ENCODE results near the gene TRAF1.

Gene TRAF1

GRCh38 chr9:120866651-120867050, 59.9 kb downstream of the TRAF1 start:
- no peak for DNase-seq

GRCh38 chr9:120865809-120866208, 60.8 kb downstream of the TRAF1 start:
- no peak for DNase-seq

GRCh38 chr9:120865176-120865575, 61.4 kb downstream of the TRAF1 start:
- DNase-seq: no peak

GRCh38 chr9:120864719-120865118, 61.9 kb downstream of the TRAF1 start:
- no peak for DNase-seq

- no peak for DNase-seq
Observed at GRCh38 chr9:120863833-120864232, 62.8 kb downstream of the TRAF1 start.

GRCh38 chr9:120862452-120862851, 64.1 kb downstream of the TRAF1 start:
- no peak for DNase-seq

DNA sequence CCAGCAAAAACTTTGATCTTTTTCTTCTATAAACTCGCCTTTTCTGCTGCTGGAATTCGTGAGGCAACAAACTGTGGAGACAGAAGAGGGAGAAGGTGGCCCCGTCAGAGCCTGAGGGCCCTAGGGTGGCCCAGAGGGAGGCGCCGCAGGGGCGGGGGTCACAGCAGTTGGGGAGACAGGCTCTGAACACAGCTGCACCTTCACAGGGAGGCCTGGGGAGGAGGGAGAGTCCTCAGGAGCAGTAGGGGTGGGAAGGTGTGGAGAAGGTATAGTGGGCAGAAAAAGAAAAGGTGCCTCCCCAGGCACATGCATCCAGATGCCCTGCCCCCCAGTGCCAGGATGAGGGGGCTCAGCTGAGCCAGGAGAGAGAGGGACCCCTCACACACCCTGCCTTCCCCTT, 64.7 kb downstream of the TRAF1 start:
- no peak for DNase-seq

DNA sequence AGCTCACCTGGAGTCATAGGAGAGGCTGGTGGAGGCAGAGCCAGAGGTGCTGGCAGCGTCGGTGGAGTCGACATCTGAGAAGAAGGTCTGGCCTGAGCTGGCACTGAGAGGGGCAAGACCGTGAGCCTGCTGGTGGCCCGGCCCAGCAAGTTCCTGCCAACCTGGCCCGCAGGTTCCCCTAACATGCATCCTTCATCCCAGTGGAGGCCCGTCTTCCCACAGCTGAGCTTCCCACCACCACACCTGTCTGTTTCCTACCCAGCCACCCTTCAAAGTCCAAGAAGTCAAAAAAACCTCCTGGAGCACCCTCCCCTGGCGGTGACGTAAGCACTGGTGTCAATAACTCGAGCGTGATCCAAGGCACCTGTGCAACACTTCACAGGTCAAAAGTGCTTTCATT, 66.5 kb downstream of the TRAF1 start:
- DNase-seq: no peak

- DNase-seq: no peak
Observed at GRCh38 chr9:120859361-120859760, 67.2 kb downstream of the TRAF1 start.

GRCh38 chr9:120857902-120858301, 68.7 kb downstream of the TRAF1 start:
- DNase-seq: no peak

- DNase-seq: no peak
Observed at GRCh38 chr9:120857481-120857880, 69.1 kb downstream of the TRAF1 start.

DNA sequence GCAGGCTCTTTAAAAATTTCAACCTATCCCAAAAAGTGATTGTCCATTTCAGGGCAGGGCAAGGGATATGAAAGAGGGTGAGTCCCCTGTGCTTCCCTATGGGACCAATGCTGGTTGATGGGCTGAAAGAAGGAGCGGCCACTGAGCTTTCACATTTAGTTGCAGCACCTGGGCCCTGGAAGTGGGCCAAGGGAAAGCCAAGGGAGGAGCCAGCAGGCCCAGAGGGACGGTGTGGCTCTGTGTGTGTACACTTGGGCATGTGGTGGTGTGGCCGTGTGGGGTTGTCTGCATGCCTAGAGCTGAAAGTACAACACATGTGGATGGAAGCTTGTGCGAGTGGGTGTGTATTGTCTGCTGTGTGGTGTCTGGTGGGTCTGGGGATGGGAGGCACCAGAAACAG, 69.9 kb downstream of the TRAF1 start:
- DNase-seq: no peak

GRCh38 chr9:120855827-120856670, 70.5 kb downstream of the TRAF1 start:
- DNase-seq: no peak

DNA sequence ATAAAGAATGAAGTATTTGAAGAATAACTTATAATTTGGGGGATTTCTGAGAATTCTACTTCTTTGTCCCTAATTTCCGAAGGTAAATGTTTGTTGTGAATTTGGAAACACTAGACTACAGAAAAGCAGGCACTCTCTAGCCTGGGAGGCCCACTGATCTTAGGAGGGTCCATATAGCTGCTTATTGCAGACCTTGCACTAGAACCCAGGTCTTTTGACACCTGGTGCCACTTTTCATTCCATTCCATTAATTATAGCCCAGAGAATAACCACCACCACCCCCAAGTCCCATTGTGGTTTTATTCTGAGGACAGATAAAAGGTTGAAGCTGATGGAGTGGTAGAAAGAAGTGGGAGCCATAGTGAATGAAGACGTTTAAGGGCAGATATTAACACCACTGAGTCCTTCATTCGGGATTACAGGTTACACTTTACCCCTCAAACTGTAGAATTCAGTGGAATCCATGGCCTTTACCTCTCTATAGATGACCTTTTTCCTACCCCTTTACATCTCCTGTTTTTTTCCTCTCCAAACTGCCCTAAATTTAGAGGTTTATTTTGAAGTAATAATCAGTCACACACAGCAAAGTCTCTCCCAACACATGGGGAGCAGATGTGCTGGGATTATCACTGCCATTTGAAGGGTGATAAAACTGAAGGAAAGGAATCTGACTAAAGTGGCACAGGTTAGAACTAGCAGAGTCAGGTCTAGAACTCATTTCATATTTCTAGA, 71.8 kb downstream of the TRAF1 start:
- DNase-seq: no peak

- no peak for DNase-seq
Observed at GRCh38 chr9:120853198-120853597, 73.4 kb downstream of the TRAF1 start.

Data from suppressor macrophage treated with lipopolysaccharide for 4 hours (primary cell).